K562 (cell line): ENCODE results near the gene WNK1. TPM values are rescaled to one million over a fixed set of nuclear protein-coding genes. Genes with fewer than 3 reads are reported as not detected.
A peak's percentile ranks its signal among the peaks of the same experiment; 100 is the strongest.

Experiments used
- ATAC-seq: fragments of 200-7000 bp; cut with Tn5 transposase; 3 replicates; pipeline ENCODE4 v1.9.1; 2020; ENCODE audit warnings: moderate library complexity
- BruUV-seq: library from RNA; stranded (reverse); fragments of 400-500 nt; replicated peaks from 2 replicates; lab custom pipeline; 2021; lab: Mats Ljungman, UMichigan
- CTCF ChIA-PET: fragments of 300-600 bp; formaldehyde crosslinking; extraction: SDS; loops from one replicate; lab custom pipeline; 2021; ENCODE audit warnings: low intra/inter-chr PET ratio; lab: Yijun Ruan, JAX
- POLR2A ChIA-PET: fragments of 300-600, 350-650 bp; sonication (Branson Sonifier 250); formaldehyde crosslinking; extraction: SDS; loops from one replicate; lab custom pipeline; 2021; ENCODE audit warnings: antibody characterized with exemption, inconsistent platforms; lab: Yijun Ruan, JAX
- DNase-seq, 4 experiments: peaks; one replicate each; pipeline versions ENCODE4 v3.0.0 to v3.0.0-alpha.2; 2011 to 2018; ENCODE audit warnings: low spot score in 3 of 4, mixed read lengths in 3 of 4; ENCODE audit errors: extremely low read depth in 1 of 4
- FAIRE-seq: peaks from 2 replicates; lab custom pipeline; 2011; peaks lifted over from hg19 to GRCh38; lab: Jason Lieb, UNC
- H2AFZ ChIP-seq: 2 replicates; pipeline ENCODE4 v1.6.0; 2011; ENCODE audit warnings: low read depth, low read length, control low read depth, inconsistent platforms
- H3K27ac ChIP-seq: fragments of 200-600 bp; 3 replicates; pipeline ENCODE4 v1.8.0; 2011; ENCODE audit warnings: low read depth, mild to moderate bottlenecking, control low read depth, inconsistent platforms, low read length, moderate library complexity, mixed read lengths; ENCODE audit errors: extremely low read depth
- H3K27me3 ChIP-seq, 2 experiments: fragments of 300-600 bp in 1 of 2; 2 replicates in 1 of 2; 3 replicates in 1 of 2; pipeline versions ENCODE4 v1.6.0 to v1.8.0; 2011; ENCODE audit warnings: inconsistent platforms in 2 of 2, low read length in 2 of 2, mild to moderate bottlenecking in 1 of 2, mixed read lengths in 1 of 2, moderate library complexity in 1 of 2; ENCODE audit not compliant: control insufficient read depth in 2 of 2, insufficient read depth in 2 of 2
- H3K36me3 ChIP-seq: fragments of 300-600 bp; 3 replicates; pipeline ENCODE4 v1.8.0; 2011; ENCODE audit warnings: mild to moderate bottlenecking, low read length, inconsistent platforms; ENCODE audit not compliant: control insufficient read depth, insufficient read depth
- H3K4me1 ChIP-seq, 2 experiments: fragments of 200-600 bp in 1 of 2; replicated peaks in 1 of 2; 2 replicates in 1 of 2; 3 replicates in 1 of 2; pipeline versions ENCODE4 v1.5.1 to v1.8.0; 2011; ENCODE audit warnings: inconsistent platforms in 2 of 2, low read length in 2 of 2, mild to moderate bottlenecking in 1 of 2, mixed read lengths in 1 of 2, moderate library complexity in 1 of 2; ENCODE audit not compliant: control insufficient read depth in 2 of 2, insufficient read depth in 2 of 2
- H3K4me2 ChIP-seq: 2 replicates; pipeline ENCODE4 v1.6.1; 2011; ENCODE audit warnings: low read length, control low read depth, inconsistent platforms, mixed read lengths; ENCODE audit not compliant: insufficient read depth
- H3K4me3 ChIP-seq: fragments of 200-600 bp; sonication (generic), shearing (Covaris generic); 2 replicates; pipeline ENCODE4 v1.5.1; 2016; ENCODE audit warnings: control low read depth, inconsistent platforms
- H3K79me2 ChIP-seq: fragments of 200-600 bp; 3 replicates; pipeline ENCODE4 v1.8.0; 2011; ENCODE audit warnings: low read length, inconsistent platforms; ENCODE audit not compliant: control insufficient read depth, insufficient read depth
- H3K9ac ChIP-seq, 2 experiments: 2 replicates each; pipeline versions ENCODE4 v1.6.0 to v1.6.1; 2011; ENCODE audit warnings: low read depth in 2 of 2, low read length in 2 of 2, control low read depth in 1 of 2, inconsistent platforms in 1 of 2, mild to moderate bottlenecking in 1 of 2, mixed read lengths in 1 of 2; ENCODE audit not compliant: insufficient read depth in 1 of 2
- H3K9me1 ChIP-seq: one replicate; pipeline ENCODE4 v1.6.0; 2011; ENCODE audit warnings: inconsistent platforms, mild to moderate bottlenecking, low read length, moderate library complexity; ENCODE audit not compliant: control insufficient read depth, insufficient read depth
- H3K9me3 ChIP-seq: replicated peaks from 2 replicates; pipeline ENCODE4 v1.5.1; 2011; ENCODE audit warnings: low read depth, low read length, inconsistent platforms; ENCODE audit not compliant: control insufficient read depth, insufficient read depth
- H4K20me1 ChIP-seq: replicated peaks from 2 replicates; pipeline ENCODE4 v1.6.1; 2011; ENCODE audit warnings: low read length, inconsistent platforms, mixed read lengths; ENCODE audit not compliant: control insufficient read depth, insufficient read depth
- CEBPB ChIP-seq: fragments of 450-650 bp; IDR thresholded peaks from 2 replicates; pipeline ENCODE4 v1.6.1; 2016; ENCODE audit warnings: missing genetic modification characterization, missing compliant biosample characterization
- CEBPG ChIP-seq, 3 experiments: fragments of 200-800 bp in 1 of 3; sonication (Bioruptor generic) in 1 of 3; sonication (generic) in 1 of 3; formaldehyde crosslinking in 1 of 3; IDR thresholded peaks in 2 of 3; conservative IDR thresholded peaks in 1 of 3; 2 replicates each; pipeline versions ENCODE4 v1.6.1 to v1.8.0; 2016 to 2022; ENCODE audit warnings: missing compliant biosample characterization in 2 of 3, missing genetic modification characterization in 2 of 3, mild to moderate bottlenecking in 1 of 3, missing genetic modification reagents in 1 of 3
- GTF2F1 ChIP-seq: IDR thresholded peaks from 2 replicates; pipeline ENCODE4 v1.6.1; 2011; ENCODE audit warnings: low read depth, low read length, improper control_type of control experiment
- NBN ChIP-seq: fragments of 450-650 bp; IDR thresholded peaks from 2 replicates; pipeline ENCODE4 v1.6.1; 2016; ENCODE audit warnings: low read depth, mild to moderate bottlenecking
- TCF3 ChIP-seq: sonication (generic); formaldehyde crosslinking; IDR thresholded peaks from 2 replicates; pipeline ENCODE4 v1.4.0; 2020; ENCODE audit warnings: mild to moderate bottlenecking, missing genetic modification reagents
- WGBS: fragments of 100-300 bp; shearing (Covaris generic); methylation state at CpG from one replicate; pipeline ENCODE4 v1.1.6; 2016; ENCODE audit warnings: low coverage, mixed read lengths; ENCODE audit not compliant: insufficient coverage; ENCODE audit errors: missing lambda C conversion rate; 5-methylcytosine and 5-hydroxymethylcytosine counted together
- in situ Hi-C: fragments of 300-500 bp; cut with MboI; formaldehyde crosslinking; loops from 4 replicates; pipeline ENCODE4 v1.15.0; 2018; ENCODE audit warnings: inconsistent platforms, mixed read lengths
- intact Hi-C: fragments of 100-400 bp; cut with micrococcal nuclease; formaldehyde crosslinking; loops from 2 replicates; pipeline ENCODE4 v1.14.2; 2022
- polyA plus RNA-seq, 8 experiments: library from polyadenylated mRNA; depleted of rRNA in 4 of 8; stranded (reverse) in 5 of 8; unstranded in 3 of 8; fragments of >200 nt; fragmentation: Nextera tagmentation in 2 of 8; fragmentation: Illumina TruSeq in 1 of 8; extraction: Ambion mirVana in 2 of 8; extraction: Trizol in 1 of 8; gene quantifications; 2 replicates each; pipeline versions ENCODE4 v1.2.1 to v1.2.3, GENCODE V29; 2011 to 2014; ENCODE audit warnings: inconsistent platforms in 1 of 8, missing spikeins in 1 of 8
- total RNA-seq, 7 experiments: library from RNA; depleted of rRNA in 6 of 7; stranded (reverse); fragments of >200 nt in 6 of 7; fragmentation: Illumina TruSeq in 2 of 7; extraction: Trizol in 2 of 7; gene quantifications; 2 replicates each; pipeline versions ENCODE4 v1.2.1 to v1.2.3, GENCODE V29; 2011 to 2021; ENCODE audit warnings: low replicate concordance in 1 of 7

WNK1 gene
- total and polyA plus RNA-seq, 9 of the 15 experiments (the other 6 are each of a cell fraction or from before 2014, with no cell fraction given) = 4.3 to 73.9 (median 31.0) TPM

DNA sequence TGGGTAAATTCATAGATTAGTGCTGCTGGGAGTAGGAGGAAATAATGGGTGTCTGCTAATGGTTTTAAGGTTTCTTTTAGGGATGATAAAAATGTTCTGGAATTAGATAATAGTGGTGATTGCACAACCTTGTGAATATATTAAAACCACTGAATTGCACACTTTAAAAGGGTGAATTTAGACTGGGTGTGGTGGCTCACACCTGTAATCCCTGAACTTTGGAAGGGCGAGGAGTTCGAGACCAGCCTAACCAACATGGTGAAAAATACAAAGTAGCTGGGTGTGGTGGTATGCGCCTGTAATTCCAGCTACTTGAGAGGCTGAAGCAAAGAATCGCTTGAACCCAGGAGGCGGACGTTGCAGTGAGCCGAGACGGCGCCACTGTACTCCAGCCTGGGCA is 195.9 kb downstream of the WNK1 start:
- H3K9me3 ChIP-seq = no peaks in the 10 kb centered on the region
- H3K36me3 ChIP-seq = peaks cover 2% of the 10 kb centered on the region; the same call in 1 of the 3 replicates
- intact Hi-C loops = loop anchor here (5.0 kb wide), 4 partner anchors 36 to 376 kb away; no protein-coding TSS in a partner anchor
- DNase-seq (peak in 1 of 4 experiments; percentile 5), FAIRE-seq (no peak), ATAC-seq (no peak)
- no peaks in the 10 kb centered on the region for H3K9me1 ChIP-seq
- H3K4me1 ChIP-seq = peaks cover 0 to 8% of the 10 kb centered on the region in 2 experiments; a peak in 3 of 5 replicates
- peak; percentile 77 for TF ChIP-seq CEBPB (tag)
- no peak for TF ChIP-seq CEBPG (CRISPR knock-in tag; IDR thresholded peaks at IDR 0.05)
- TF ChIP-seq CEBPG (tag; conservative IDR thresholded peaks at IDR 0.05 in 1 of 2, IDR thresholded peaks at IDR 0.05 in 1 of 2) = peak; percentile 43 to 57; a peak in 3 of 4 replicates
- TF ChIP-seq NBN = no peak
- TF ChIP-seq TCF3 (CRISPR knock-in tag) = no peak
- no peak for TF ChIP-seq GTF2F1
- in situ Hi-C loops = loop anchor here (5.0 kb wide), 1 partner anchor 376 kb away; no protein-coding TSS in a partner anchor
- H3K27ac ChIP-seq = peak overlapping the region; percentile 88; the same call in 2 of the 3 replicates
- no peaks in the 10 kb centered on the region for H3K27me3 ChIP-seq
- peak overlapping the region; percentile 86; the same call in 1 of the 2 replicates for H3K4me3 ChIP-seq
- WGBS = 50% methylated on average over 5 of the region's 9 CpGs
- no TSS peak for BruUV-seq
- peak overlapping the region; percentile 81 to 97 for H3K9ac ChIP-seq
- peak overlapping the region; percentile 87 for H3K4me2 ChIP-seq
- H3K79me2 ChIP-seq = peaks cover 36% of the 10 kb centered on the region
- POLR2A ChIA-PET = interaction anchor here (0.6 to 0.9 kb wide), 3 partner anchors 16 to 160 kb away, joined by 3 to 4 read pairs (median 4); no protein-coding TSS in a partner anchor
- no peaks in the 10 kb centered on the region for H4K20me1 ChIP-seq
- CTCF ChIA-PET = interaction anchor here (0.7 kb wide), 1 partner anchor 145 kb away, joined by 3 read pairs; no protein-coding TSS in a partner anchor
- H2AFZ ChIP-seq = peak overlapping the region; percentile 94
